SKM-1 treated with dmso at 0.1 percent for 144 hours (cell line): ENCODE data around the gene DPYSL4.

Source experiments
- DNase-seq: peaks from one replicate; lab custom pipeline; 2025; ENCODE audit not compliant: unreplicated experiment; lab: John Stamatoyannopoulos, UW

The DPYSL4 gene

GRCh38 chr10:132193907-132194552 lies 7.3 kb downstream of the DPYSL4 start:
- no peak for DNase-seq

- no peak for DNase-seq
These were observed 8.0 kb downstream of the DPYSL4 start for GRCh38 chr10:132194726-132195125.

- DNase-seq = no peak
These were observed 8.8 kb downstream of the DPYSL4 start for GRCh38 chr10:132195366-132196075.

- no peak for DNase-seq
These were observed 9.7 kb downstream of the DPYSL4 start for GRCh38 chr10:132196178-132197113.

GRCh38 chr10:132197271-132198067 lies 10.7 kb downstream of the DPYSL4 start:
- DNase-seq = no peak

- no peak for DNase-seq
These were observed 11.3 kb downstream of the DPYSL4 start for GRCh38 chr10:132198068-132198370.

GRCh38 chr10:132198381-132199181 lies 11.8 kb downstream of the DPYSL4 start:
- DNase-seq = no peak

- DNase-seq = no peak
These were observed 12.6 kb downstream of the DPYSL4 start for GRCh38 chr10:132199268-132199853.

GRCh38 chr10:132199854-132200311 lies 13.1 kb downstream of the DPYSL4 start:
- no peak for DNase-seq

- DNase-seq = no peak
These were observed 13.8 kb downstream of the DPYSL4 start for GRCh38 chr10:132200344-132201110.

- DNase-seq = no peak
These were observed 14.6 kb downstream of the DPYSL4 start for GRCh38 chr10:132201111-132201969.

GRCh38 chr10:132202070-132202970 lies 15.6 kb downstream of the DPYSL4 start:
- DNase-seq = no peak

GRCh38 chr10:132203256-132204077 lies 16.7 kb downstream of the DPYSL4 start:
- DNase-seq = no peak

- no peak for DNase-seq
These were observed 17.5 kb downstream of the DPYSL4 start for GRCh38 chr10:132204078-132204780.

GRCh38 chr10:132204781-132205473 lies 18.2 kb downstream of the DPYSL4 start:
- no peak for DNase-seq
